Glutamatergic neuron (in vitro differentiated cells): ENCODE measurements around the gene EIF4E3. TPM values are rescaled to one million over a fixed set of nuclear protein-coding genes. Genes with fewer than 3 reads are reported as not detected.
A peak's percentile ranks its signal among the peaks of the same experiment; 100 is the strongest.

Experiments used
- DNase-seq: peaks from one replicate; pipeline ENCODE4 v3.0.0; 2022
- H3K27ac Mint-ChIP-seq: one replicate; pipeline ENCODE4 v1.8.0; 2020; ENCODE audit warnings: mild to moderate bottlenecking, mixed read lengths, inconsistent platforms; ENCODE audit not compliant: unreplicated experiment
- H3K27me3 Mint-ChIP-seq: one replicate; pipeline ENCODE4 v1.8.0; 2020; ENCODE audit warnings: mild to moderate bottlenecking, moderate library complexity, mixed read lengths, inconsistent platforms; ENCODE audit not compliant: unreplicated experiment
- H3K36me3 Mint-ChIP-seq: one replicate; pipeline ENCODE4 v1.8.0; 2020; ENCODE audit warnings: mild to moderate bottlenecking, mixed read lengths, inconsistent platforms; ENCODE audit not compliant: unreplicated experiment
- H3K4me1 Mint-ChIP-seq: one replicate; pipeline ENCODE4 v1.8.0; 2020; ENCODE audit warnings: mild to moderate bottlenecking, low read depth, mixed read lengths, inconsistent platforms; ENCODE audit not compliant: unreplicated experiment
- H3K4me3 Mint-ChIP-seq: one replicate; pipeline ENCODE4 v1.8.0; 2020; ENCODE audit warnings: mild to moderate bottlenecking, mixed read lengths, inconsistent platforms; ENCODE audit not compliant: unreplicated experiment
- H3K9me3 Mint-ChIP-seq: one replicate; pipeline ENCODE4 v1.8.0; 2020; ENCODE audit warnings: mild to moderate bottlenecking, moderate library complexity, mixed read lengths, inconsistent platforms; ENCODE audit not compliant: unreplicated experiment
- total RNA-seq: library from RNA; stranded (reverse); fragmentation: NEBNext Ultra II Directional; extraction: Animal tissue kit (Norgen Biotek cat#: 25700); gene quantifications from one replicate; pipeline ENCODE4 v1.2.1, GENCODE V29; 2021; ENCODE audit not compliant: unreplicated experiment
- TF ChIP-seq, protein P1 (sequence below): fragments of 200-600 bp; sonication (generic); IDR thresholded peaks from one replicate; pipeline ENCODE4 v1.5.0; 2021; ENCODE audit not compliant: partially characterized antibody, unreplicated experiment

EIF4E3 gene
- total RNA-seq, 1 donor from 2014 or later, result 21.9 TPM

DNA sequence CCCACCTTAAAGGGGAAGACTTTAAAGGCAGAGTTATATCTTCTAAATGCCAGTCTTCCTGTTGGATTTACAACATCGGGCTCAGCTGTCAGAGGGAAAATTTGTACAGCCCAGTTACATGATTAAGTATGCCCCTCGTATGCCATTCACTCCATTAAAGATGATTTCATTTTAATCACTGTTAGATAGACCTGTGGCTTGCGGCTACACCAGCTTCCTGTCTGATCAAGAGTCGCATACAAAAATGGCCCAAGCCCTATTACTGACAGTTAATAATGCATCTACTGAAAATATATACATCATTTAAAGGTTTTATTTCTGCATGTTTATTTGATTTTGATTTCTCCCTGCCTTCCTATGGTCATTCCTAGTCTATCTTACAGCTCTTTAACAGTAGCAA, 7.1 kb downstream of the EIF4E3 start:
- H3K36me3 Mint-ChIP-seq, result no peaks in the 10 kb centered on the region
- DNase-seq, result no peak
- H3K4me1 Mint-ChIP-seq, result no peaks in the 10 kb centered on the region
- peaks cover 4% of the 10 kb centered on the region for H3K27me3 Mint-ChIP-seq
- no peak overlapping the region for H3K27ac Mint-ChIP-seq
- no peaks in the 10 kb centered on the region for H3K9me3 Mint-ChIP-seq
- TF ChIP-seq, protein P1, sequence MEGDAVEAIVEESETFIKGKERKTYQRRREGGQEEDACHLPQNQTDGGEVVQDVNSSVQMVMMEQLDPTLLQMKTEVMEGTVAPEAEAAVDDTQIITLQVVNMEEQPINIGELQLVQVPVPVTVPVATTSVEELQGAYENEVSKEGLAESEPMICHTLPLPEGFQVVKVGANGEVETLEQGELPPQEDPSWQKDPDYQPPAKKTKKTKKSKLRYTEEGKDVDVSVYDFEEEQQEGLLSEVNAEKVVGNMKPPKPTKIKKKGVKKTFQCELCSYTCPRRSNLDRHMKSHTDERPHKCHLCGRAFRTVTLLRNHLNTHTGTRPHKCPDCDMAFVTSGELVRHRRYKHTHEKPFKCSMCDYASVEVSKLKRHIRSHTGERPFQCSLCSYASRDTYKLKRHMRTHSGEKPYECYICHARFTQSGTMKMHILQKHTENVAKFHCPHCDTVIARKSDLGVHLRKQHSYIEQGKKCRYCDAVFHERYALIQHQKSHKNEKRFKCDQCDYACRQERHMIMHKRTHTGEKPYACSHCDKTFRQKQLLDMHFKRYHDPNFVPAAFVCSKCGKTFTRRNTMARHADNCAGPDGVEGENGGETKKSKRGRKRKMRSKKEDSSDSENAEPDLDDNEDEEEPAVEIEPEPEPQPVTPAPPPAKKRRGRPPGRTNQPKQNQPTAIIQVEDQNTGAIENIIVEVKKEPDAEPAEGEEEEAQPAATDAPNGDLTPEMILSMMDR, result no peak
- no peak overlapping the region for H3K4me3 Mint-ChIP-seq

DNA sequence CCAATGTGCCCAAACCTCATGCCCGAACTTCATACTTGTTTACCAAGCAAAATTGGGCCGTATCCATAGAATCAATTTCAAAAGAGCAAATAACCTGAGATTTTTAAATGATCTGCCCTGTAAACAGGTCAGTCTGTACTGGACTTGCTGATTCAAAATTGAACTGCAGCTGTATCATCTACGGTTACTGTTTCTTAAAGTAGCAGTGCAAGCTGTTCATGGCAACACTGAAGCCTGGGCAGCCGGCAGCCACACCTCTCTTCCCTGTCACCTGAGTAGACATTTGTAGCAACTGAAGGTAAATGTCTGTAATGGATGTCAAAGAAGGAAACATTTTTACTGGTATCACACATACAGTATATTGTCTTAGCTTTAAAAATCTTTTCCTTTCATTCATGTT, 10.6 kb downstream of the EIF4E3 start:
- Mint-ChIP-seq H3K4me1 (no peaks in the 10 kb centered on the region), H3K9me3 (peaks cover 1% of the 10 kb centered on the region), H3K36me3 (no peaks in the 10 kb centered on the region), H3K27ac (no peak overlapping the region), H3K27me3 (peaks cover 3% of the 10 kb centered on the region), H3K4me3 (no peak overlapping the region)
- TF ChIP-seq, protein P1, result no peak
- no peak for DNase-seq

DNA sequence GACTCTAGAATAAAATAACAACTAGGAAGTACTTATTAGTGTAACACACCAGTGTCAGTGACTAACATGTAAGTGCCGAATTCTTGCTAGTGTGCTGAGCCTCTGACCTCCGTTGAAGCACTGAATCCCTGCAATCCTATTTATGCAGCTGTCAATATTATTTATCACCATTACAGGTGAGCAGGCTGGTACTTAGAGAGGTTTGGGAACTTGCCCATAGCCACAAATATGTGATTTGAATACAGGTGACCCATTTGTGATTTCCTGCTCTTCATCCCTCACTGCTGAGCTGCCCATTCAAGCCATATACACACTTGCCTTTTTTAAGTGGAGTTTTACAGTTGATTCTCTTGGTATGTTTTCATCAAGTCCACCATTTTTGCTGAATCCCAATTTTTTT, 12.2 kb downstream of the EIF4E3 start:
- Mint-ChIP-seq H3K4me3 (no peak overlapping the region), H3K4me1 (no peaks in the 10 kb centered on the region), H3K36me3 (no peaks in the 10 kb centered on the region), H3K9me3 (peaks cover 1% of the 10 kb centered on the region), H3K27ac (no peak overlapping the region), H3K27me3 (no peaks in the 10 kb centered on the region)
- TF ChIP-seq, protein P1, result no peak
- no peak for DNase-seq

DNA sequence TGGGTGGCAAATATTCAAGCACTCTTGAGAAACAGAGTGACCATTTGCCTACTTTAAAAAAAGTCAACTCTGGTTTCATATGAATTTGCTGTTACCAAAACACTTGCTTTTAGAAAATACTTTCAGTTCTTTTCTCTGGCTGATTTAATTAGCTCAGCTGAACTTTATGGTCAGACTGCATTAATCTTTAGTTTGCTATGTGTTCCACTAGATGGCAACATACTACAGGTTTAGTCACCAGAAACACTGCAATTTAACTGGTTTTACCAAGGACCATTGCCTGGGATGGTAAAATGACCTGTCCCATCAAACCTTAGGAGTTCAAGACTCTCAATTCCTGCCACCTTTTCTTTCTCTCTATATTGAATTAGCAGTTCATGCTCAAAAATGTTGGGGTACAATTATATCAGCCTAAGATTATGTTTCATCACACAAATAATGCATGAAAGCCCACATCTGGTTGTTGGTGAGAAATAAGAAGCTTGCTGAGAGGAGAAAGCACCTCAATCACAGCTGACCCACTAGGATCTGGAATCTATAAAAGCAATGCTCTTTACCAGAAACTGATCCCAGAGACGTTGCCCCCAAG, 14.2 kb downstream of the EIF4E3 start:
- no peaks in the 10 kb centered on the region for H3K36me3 Mint-ChIP-seq
- no peak overlapping the region for H3K27ac Mint-ChIP-seq
- H3K4me1 Mint-ChIP-seq, result no peaks in the 10 kb centered on the region
- H3K27me3 Mint-ChIP-seq, result no peaks in the 10 kb centered on the region
- no peak for DNase-seq
- H3K4me3 Mint-ChIP-seq, result no peak overlapping the region
- TF ChIP-seq, protein P1, result peak; percentile 69
- H3K9me3 Mint-ChIP-seq, result peaks cover 1% of the 10 kb centered on the region

DNA sequence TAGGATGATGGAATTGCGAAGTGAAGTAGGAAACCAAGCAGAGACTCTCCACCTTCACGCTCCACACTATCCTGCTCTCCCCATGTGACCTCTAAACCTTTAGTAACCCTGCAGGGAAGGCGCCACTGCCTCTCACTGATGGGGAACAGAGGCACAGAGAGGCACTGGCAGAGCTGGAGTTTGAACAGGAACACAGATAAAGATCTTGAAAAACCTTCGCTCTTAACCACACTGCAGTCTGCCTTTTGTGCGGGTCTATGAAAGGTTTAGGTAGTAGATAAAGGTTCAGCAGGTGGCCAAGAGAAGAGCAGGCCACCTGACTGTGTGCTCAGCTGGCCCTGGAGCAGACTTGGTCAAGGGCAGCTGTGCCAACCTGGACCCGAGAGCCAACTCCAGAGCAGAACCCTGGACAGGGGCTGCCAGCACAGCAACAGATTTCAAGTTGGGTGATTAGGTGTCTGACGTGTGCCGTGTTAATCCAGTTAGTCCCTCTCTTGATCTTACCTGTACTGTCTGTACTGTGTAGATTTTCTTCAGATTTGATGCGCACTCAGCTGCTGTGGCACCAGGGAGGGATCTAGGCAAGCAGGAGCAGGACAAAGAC, 15.2 kb downstream of the EIF4E3 start:
- Mint-ChIP-seq H3K4me1 (peaks cover 3% of the 10 kb centered on the region), H3K9me3 (peaks cover 1% of the 10 kb centered on the region), H3K27me3 (no peaks in the 10 kb centered on the region), H3K27ac (no peak overlapping the region), H3K36me3 (no peaks in the 10 kb centered on the region), H3K4me3 (no peak overlapping the region)
- no peak for DNase-seq
- TF ChIP-seq, protein P1, result no peak
